OCI-LY7 (cell line): ENCODE results near the gene HDX.

ENCODE experiments used
- EZH2phosphoT487 ChIP-seq: fragments of 200-600 bp; sonication (generic); IDR thresholded peaks from 2 replicates; pipeline ENCODE4 v1.6.1; 2018; ENCODE audit warnings: low read depth, borderline replicate concordance, mild to moderate bottlenecking, mixed run types, antibody characterized with exemption, low read length, moderate library complexity, mixed read lengths
- TF ChIP-seq, protein P1 (sequence below): fragments of 200-600 bp; sonication (generic); conservative IDR thresholded peaks from 2 replicates; pipeline ENCODE4 v1.5.1; 2014; ENCODE audit warnings: mild to moderate bottlenecking, antibody characterized with exemption, low read length, moderate library complexity, mixed read lengths

GRCh38 chrX:84362184-84362838 is 139.9 kb downstream of the HDX start:
- TF ChIP-seq, protein P1, sequence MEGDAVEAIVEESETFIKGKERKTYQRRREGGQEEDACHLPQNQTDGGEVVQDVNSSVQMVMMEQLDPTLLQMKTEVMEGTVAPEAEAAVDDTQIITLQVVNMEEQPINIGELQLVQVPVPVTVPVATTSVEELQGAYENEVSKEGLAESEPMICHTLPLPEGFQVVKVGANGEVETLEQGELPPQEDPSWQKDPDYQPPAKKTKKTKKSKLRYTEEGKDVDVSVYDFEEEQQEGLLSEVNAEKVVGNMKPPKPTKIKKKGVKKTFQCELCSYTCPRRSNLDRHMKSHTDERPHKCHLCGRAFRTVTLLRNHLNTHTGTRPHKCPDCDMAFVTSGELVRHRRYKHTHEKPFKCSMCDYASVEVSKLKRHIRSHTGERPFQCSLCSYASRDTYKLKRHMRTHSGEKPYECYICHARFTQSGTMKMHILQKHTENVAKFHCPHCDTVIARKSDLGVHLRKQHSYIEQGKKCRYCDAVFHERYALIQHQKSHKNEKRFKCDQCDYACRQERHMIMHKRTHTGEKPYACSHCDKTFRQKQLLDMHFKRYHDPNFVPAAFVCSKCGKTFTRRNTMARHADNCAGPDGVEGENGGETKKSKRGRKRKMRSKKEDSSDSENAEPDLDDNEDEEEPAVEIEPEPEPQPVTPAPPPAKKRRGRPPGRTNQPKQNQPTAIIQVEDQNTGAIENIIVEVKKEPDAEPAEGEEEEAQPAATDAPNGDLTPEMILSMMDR = no peak
- TF ChIP-seq EZH2phosphoT487 = no peak
